Activated CD4-positive, CD25-positive, alpha-beta regulatory T cell treated with anti-CD3 and anti-CD28 coated beads, Interleukin-2, amount 50 U/mL, for 16 hours (primary cell): ENCODE data around the gene ARFGEF2.
"Not testable (repeated sequence)": the region's sequence is repeated elsewhere in the genome, so short reads cannot be mapped to it uniquely, and the experiment has no call there.

Experiments
- DNase-seq: peaks from one replicate; pipeline ENCODE4 v3.0.0-alpha.2; 2020; ENCODE audit warnings: low read depth, low spot score

ARFGEF2 gene

DNA sequence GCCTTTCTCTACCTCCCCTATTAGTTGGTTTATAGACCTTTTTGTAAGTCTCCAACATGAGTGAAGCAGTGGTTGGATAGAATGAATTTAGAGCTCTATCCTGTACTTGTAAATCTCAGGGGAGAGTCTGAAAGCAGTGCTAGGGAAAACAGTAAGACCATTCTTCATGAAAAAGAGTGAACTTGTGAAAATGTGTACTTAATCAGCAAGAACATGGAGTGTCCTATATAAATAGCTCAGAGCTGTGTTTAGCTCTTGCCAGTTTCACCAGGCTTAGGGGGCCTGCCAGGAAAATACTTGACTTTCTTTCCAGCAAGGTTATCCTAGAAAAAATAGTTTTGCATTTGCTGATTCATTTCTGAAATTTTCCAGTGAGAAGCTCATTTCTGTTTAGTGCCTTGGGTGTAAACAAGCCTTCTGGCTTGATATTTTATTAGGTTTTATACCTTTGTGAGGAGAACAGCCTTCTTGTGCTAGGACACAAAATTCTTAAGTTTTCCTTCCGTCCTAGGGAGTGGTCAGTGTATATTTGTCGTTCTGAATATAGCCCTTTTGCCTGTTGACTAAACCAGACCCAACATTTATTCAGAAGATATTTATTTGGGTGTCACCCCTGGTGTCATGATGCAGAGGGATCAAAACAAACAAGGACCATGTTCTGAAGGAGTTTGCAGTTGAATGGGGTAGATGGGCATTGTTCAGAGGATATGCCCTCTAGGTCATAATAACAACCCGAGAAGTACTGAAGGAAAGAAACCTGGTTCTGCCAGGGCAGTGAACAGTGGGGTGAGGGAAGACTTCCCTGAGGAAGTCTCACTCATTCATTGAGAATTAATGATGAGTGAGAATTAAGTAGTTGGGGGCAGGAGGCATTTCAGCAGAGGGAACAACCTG lies 7.6 kb downstream of the ARFGEF2 start:
- no peak for DNase-seq

DNA sequence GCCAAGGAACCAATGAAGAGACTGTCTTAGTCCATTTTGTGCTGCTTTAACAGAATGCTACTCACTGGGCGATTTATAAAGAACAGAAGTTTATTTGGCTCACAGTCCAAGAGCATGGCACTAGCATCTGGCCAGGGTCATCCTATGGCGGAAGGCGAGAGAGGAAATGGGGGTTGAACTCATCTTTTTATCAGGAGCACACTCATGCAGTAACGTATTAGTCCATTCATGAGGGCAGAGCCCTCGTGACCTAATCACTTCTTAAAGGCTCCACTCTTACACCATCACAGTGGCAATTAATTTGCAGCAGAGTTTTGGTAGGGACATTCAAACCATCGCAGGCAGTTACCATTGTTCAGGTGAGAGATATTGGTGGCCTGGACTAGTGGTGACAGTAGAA lies 8.5 kb downstream of the ARFGEF2 start:
- no peak for DNase-seq

DNA sequence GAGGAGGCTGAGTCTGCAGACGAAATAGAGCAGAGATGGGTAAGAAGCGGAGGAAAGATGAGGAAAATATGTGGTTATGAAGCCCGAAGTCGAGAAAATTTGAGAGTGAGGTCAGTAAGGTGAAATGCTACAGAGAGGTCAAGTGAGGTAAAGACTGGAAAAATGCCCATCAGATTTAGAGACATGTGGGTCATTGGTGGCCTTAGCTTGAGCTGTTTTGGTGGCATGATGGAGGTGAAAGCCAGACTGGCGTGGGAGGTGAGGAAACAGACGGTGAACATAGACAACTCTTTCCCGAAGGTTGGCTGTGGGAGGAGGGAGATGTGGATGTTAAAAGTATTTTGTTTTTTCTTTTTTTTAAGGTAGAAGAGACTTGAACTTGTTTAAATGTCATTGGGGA lies 9.4 kb downstream of the ARFGEF2 start:
- no peak for DNase-seq

DNA sequence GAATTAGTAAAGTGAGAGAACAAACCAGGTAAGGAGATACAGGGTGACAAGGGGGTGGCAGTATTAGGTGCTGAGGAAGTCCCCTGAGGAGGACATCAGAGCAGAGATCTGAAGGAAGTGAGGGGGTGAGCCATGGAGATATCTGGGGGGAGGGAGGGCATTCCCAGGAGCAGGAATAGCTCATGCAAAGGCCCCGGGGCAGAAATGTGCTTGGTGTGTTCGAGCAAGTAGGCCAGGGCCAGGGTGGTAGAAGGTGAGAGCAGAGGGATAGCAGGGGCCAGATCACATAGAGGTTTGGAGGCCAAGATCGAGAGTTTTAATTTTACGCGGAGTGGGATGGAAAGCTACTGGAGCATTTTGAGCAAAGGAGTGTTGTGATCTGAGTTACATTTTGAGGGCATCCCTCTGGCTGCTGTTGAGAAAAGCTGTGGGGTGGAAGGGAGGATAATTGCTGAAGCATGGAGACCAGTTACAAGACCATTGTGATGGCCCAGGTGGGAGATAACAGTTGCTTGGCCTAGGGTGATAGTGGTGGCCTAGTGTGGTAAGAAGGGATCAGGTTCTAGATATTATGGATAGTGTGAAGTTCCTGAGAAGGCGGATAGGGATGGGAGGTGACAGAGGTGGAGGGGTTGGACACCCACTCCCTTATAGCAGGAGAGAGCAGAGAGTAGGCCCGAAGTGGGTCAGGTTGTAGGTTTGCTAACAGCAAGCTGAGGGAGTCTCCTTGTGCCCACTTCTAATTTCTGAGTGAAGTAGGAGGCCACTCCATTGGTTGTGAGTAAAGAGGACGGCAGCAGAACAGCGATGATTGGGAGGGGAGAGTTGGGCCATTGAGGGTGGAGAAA lies 10.2 kb downstream of the ARFGEF2 start:
- DNase-seq: no peak

DNA sequence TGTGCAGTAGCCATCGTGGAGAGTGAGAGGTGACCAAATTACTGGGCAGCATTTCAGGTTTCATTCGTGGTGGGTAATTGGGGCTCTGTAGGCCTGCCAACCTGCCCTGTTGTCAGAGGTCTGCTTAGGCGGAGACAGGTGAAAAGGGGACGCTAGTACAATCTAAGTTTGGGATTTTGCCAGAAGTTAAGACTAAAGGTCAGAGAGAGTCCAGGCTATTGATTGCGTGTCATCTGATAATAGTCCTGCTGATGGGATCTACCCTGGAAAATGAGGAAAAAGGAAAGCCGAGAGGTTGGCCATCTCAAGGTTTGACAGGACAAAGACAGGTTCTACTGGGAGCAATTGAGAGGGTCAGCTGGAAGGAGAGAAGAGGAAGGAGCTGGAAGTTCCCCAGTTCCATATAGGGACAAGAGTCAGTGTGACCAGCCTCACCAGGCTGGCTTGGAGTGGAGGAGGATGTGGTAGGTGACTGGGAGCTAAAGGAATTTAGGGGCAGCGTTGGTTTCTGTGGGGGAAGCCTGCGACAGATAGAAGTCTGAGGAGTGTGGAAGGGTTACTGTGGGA lies 10.9 kb downstream of the ARFGEF2 start:
- no peak for DNase-seq

DNA sequence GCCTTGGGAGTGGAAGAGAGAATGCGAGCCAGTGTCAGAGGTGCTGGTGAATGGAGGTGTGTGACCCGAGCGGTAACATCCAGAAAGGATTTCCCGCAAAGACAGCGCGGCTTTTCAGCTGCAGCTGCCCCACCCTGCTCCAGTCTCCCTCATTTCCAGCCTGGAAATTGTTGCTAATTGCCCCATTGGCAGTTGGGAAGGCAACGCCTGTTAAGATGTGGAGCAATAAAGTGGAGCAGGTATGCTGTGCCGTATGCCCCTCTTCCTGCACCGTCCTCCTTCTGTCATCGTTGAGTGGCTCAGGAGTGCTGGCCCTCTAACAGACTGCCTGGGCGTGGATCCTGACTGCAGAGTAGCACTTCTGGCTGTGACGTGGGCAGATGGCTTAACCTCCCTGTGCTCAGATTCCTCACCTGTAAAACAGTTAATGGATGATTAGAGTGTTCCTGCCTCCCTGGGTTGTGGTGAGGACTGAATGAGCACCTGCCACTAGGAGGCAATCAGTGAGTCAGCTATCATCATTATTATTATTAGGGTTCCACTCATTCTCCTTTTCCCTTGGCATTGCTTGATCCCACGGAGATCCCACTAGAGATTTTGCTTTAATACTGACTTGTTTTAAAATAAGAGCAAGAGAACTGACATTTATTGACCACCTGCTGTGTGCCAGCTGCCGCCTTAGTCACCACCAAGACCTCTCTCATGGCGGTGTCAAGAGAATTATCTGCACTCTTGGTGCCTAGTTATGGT lies 11.7 kb downstream of the ARFGEF2 start:
- DNase-seq: no peak

DNA sequence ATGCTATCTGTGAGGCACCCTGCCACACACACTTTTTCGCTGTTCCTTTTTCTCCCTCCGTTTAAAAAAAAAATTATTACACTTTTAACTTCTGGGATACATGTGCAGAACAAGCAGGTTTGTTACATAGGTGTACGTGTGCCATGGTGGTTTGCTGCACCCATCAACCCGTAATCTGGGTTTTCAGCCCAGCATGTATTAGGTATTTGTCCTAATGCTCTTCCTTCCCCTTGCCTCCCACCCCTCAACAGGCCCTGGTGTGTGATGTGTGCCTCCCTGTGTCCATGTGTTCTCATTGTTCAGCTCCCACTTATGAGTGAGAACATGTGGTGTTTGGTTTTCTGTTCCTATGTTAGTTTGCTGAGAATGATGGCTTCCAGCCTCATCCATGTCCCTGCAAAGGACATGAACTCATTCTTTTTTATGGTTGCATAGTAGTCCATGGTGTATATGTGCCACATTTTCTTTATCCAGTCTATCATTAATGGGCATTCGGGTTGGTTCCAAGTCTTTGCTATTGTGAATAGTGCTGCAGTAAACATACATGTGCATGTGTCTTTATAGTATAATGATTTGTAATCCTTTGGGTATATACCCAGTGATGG lies 12.9 kb downstream of the ARFGEF2 start:
- not testable (repeated sequence) for DNase-seq

DNA sequence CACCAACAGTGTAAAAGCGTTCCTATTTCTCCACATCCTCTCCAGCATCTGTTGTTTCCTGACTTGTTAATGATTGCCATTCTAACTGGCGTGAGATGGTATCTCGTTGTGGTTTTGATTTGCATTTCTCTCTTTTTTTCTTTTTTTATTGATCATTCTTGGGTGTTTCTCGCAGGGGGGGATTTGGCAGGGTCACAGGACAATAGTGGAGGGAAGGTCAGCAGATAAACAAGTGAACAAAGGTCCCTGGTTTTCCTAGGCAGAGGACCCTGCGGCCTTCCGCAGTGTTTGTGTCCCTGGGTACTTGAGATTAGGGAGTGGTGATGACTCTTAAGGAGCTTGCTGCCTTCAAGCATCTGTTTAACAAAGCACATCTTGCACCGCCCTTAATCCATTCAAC lies 13.5 kb downstream of the ARFGEF2 start:
- not testable (repeated sequence) for DNase-seq

DNA sequence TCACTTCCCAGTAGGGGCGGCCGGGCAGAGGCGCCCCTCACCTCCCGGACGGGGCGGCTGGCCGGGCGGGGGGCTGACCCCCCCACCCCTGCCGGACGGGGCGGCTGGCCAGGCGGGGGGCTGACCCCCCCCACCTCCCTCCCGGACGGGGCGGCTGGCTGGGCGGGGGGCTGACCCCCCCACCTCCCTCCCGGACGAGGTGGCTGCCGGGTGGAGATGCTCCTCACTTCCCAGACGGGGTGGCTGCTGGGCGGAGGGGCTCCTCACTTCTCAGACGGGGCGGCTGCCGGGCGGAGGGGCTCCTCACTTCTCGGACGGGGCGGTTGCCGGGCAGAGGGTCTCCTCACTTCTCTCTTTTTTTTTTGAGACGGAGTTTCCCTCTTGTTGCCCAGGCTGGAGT lies 14.7 kb downstream of the ARFGEF2 start:
- not testable (repeated sequence) for DNase-seq

DNA sequence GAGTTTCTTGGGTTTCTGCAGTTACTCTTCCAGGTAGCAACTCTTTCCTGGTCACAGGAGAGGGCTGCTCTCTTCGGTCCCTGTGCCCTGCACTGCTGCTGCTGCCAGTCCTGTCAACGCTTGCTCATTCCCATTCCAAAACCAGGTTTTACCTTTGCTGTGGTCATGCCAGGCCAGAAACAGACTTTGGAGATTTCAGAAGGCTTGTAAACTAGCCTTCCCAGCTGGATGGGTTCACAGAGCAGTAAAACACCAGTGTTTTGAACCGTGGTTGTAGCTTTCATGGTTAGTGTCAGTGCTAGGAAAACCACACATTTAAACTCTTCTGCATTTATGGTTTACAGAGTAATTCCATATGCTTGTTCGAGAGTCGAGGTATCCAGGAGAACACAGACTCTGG lies 16.2 kb downstream of the ARFGEF2 start:
- DNase-seq: no peak

DNA sequence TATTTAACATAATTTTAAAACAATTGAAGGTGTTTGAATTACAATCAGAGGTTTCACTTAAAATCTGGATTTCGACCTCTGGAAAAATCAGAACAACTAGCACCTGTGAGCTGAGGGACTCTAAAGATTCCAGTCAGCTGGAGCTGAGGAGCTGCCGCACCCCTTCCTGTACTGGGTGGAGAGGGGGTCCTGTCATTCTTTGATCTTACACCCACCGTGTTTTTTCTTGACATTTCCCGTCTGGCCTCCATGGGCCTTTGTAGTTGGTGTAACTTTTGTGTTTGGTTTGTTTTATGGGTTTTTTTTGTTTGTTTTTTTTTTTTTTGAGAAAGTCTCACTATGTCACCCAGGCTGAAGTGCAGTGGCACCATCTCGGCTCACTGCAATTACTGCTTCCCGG lies 17.2 kb downstream of the ARFGEF2 start:
- no peak for DNase-seq

DNA sequence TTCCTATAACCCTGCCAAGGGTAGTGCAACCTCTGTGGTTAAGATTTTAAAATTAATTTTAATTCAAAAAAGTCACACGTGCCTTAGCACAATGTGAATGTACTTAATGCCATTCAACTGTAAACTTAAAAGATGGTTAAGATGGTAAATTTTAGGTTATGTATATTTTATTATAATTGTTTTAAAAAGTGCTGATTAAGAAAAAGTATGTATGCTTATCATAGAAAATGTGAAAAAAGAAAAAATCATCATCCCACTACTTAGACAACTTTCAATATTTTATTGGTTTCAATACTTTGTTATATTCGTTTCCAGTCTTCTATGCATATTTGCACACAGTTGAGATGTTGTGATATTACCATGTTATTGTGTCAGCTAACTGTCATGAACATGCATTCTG lies 18.7 kb downstream of the ARFGEF2 start:
- no peak for DNase-seq

DNA sequence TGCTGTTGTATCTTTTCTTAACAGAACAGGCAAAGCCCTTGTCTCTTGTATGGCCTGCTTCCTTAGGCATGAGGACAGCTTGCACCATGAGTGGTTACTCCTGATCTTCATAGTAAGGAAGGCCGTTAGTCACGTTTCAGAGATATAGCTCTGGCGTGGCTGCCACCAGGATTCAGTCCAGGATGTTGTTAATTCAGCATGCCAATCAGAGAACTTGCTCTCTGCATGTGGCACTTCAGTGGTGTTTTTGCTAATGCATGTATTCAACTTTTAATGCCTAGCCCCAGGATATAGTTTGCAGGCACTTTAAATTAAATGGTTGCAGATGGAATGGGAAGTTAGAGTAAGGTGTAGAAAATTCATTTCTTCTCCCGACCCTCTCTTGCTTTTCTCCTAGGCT lies 20.0 kb downstream of the ARFGEF2 start:
- no peak for DNase-seq

DNA sequence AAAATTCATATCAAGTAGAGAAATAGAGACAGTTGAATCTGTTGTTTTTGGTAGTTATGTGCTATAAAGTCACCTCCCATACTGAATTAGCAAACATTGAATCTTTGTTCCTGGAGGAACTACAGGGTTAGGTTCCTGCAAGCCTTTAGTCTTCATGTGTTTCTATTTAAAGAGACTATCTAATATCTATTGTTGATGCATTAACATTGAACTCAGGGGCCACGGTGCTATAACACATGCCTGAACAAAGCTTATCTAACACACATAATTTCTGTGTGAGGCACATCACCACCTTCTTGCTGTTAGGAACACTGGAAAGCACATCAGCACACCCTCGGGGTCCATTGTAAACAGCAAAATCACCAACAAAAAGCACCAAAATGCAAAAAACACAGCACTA lies 21.2 kb downstream of the ARFGEF2 start:
- no peak for DNase-seq

DNA sequence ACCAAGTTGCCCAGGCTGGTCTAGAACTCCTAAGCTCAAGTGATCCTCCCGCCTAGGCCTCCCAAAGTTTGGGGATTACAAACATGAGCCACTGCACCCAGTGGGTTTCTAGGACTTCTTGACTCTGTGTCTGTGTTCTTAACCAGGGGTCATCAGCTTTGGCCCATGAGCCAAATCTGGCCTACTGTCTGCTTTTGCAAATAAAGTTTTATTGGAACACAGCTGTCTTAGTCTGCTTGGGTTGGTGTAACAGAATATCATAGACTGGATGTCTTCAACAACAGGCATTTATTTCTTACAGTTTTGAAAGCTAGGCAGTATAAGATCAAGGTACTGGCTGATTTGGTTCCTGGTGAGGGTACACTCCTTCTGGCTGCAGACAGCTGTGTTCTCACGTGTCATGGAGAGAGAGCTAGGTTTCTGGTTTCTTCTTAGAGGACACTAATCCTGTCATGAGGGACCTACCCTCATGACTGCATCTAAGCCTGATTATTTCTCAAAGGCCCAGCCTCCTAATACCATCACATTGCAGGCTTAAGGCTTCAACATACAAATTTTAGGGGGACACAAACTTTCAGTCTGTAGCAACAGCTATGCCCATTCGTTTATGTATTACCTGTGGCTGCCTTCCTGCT lies 23.3 kb downstream of the ARFGEF2 start:
- DNase-seq: no peak

DNA sequence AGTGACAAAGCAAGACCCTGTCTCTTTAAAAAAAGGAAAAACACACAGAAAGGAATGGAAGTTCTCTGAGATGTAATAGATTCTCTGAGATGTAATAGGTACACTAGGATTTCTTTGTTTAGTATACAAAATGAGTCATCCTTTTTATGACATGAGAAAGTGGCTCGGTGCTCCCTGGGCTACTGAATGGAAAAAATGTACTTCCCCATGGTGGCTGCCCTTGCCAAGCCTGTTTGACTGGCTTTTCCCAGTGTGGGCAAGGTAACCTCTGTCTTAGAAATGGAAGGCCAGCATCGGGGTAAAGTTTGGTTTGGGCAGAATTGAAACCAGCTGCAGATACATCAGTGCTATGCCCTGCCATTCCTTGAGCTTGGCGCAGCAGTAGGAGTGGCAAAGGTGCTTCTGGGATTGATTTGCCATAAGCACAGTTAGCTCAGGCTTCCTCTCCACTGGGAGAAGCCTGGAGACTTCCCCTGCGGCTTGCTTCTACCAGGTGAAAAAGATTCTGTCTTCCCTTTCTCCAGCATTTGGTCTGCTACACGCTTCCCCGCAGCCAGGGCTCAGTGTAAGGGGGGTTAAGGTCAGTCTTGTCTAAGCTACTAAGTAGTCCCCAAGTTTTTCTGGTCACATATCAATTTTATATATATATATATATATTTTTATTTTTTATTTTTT lies 24.5 kb downstream of the ARFGEF2 start:
- DNase-seq: no peak

DNA sequence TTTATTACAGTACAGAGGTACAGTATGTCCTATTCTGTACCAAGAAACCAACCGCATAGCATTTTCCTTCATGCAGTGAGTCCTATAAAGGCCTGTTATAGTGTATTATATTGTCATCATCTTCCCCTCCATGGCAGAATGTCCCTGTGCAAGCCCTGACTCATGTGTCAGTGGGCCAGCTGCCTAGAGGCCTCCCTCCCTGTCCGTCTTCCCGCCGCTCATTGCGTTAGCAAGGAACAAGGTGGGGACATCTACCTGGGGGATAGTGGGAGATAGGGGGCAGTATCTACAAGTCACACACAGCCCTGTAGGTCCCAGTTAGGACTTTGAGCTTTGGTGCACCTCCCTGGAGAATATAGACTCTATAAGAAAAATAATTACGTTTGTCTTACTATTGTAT lies 27.1 kb downstream of the ARFGEF2 start:
- no peak for DNase-seq

DNA sequence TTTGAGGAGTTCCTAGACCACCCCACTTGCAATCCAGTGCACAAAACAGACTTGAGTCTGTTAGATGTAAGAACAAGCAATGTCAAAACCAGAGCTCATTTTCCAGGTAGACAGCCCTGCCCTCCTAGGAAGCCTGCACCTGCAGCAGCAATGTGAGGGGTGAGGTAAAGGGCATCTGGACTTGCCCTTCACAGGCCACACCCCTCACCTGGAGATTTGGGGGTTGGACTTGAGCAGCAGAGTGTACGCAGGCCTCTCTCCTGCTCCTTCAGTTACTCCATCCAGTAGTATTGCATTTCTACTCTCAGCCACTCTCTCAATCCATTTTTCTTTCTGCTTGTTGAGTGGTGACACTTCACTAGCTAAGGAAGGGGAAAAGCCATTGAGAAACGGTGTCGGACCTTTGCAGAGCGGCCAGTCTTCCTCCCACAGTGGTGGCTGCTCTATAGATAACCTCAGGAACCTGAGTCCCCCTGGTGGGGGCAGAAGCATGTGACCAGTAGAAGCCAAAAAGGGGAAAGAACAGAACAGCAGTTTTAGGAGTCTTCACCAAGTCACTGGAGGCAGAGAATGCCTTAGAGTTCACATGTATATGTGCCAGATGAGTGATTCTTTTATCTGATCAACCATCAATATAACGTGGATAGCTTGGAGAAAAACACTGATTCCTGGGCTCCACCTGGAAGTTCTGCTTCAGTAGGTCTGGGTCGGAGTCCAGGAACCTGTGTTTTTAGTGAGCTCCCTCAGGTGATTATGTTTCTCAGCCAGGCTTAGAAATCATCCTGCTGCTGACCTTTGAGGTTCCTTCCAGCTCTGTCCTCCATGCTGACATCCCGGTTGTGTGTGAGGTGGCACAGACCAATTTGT lies 28.0 kb downstream of the ARFGEF2 start:
- no peak for DNase-seq

DNA sequence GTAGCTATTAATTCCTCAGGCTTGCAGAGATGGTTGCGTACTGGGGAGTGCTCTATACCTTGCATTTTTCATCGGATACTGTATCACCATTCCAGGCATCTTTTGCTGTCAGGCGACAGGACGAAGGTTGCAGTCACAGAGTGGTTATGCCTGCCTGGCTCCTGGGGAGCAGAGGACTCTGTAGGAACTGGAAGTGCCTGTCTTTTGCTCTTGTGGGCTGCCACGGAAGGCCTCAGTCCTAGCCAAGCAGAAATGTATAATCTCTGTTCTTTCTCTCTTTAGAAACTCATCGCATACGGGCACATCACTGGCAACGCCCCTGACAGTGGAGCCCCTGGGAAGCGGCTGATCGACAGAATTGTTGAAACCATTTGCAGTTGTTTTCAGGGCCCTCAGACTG lies 29.5 kb downstream of the ARFGEF2 start:
- no peak for DNase-seq
